ENCODE results near the gene RAB31. TPM values are rescaled to one million over a fixed set of nuclear protein-coding genes. Genes with fewer than 3 reads are reported as not detected.

RAB31 gene
- total and polyA plus RNA-seq, 2 of the 13 experiments (the other 11 are each of a cell fraction or from before 2014, with no cell fraction given) = 1.1 to 1.7 TPM

DNA sequence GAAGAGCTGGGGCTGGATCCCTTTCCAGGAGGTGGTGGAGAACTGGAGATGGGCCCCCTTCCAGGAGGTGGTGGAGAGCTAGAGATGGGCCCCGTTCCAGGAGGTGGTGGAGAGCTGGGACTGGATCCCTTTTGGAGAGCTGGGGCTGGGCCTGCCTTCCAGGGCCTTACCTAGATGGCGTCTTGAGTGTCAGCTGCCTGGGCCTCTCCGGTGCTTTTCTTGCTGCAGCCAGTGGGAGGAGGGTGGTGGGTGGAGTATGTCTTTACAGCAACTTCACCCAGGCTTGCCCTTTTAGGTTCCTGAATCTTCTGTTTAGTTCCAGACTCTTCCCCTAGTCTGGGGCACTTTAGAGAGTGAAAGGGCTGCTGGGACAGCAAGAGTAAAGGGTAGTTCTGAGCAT lies 158.5 kb downstream of the RAB31 start (continued):
- TF ChIP-seq, protein P1, sequence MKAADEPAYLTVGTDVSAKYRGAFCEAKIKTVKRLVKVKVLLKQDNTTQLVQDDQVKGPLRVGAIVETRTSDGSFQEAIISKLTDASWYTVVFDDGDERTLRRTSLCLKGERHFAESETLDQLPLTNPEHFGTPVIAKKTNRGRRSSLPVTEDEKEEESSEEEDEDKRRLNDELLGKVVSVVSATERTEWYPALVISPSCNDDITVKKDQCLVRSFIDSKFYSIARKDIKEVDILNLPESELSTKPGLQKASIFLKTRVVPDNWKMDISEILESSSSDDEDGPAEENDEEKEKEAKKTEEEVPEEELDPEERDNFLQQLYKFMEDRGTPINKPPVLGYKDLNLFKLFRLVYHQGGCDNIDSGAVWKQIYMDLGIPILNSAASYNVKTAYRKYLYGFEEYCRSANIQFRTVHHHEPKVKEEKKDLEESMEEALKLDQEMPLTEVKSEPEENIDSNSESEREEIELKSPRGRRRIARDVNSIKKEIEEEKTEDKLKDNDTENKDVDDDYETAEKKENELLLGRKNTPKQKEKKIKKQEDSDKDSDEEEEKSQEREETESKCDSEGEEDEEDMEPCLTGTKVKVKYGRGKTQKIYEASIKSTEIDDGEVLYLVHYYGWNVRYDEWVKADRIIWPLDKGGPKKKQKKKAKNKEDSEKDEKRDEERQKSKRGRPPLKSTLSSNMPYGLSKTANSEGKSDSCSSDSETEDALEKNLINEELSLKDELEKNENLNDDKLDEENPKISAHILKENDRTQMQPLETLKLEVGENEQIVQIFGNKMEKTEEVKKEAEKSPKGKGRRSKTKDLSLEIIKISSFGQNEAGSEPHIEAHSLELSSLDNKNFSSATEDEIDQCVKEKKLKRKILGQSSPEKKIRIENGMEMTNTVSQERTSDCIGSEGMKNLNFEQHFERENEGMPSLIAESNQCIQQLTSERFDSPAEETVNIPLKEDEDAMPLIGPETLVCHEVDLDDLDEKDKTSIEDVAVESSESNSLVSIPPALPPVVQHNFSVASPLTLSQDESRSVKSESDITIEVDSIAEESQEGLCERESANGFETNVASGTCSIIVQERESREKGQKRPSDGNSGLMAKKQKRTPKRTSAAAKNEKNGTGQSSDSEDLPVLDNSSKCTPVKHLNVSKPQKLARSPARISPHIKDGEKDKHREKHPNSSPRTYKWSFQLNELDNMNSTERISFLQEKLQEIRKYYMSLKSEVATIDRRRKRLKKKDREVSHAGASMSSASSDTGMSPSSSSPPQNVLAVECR (CRISPR knock-in tag; IDR thresholded peaks at IDR 0.05; ENCODE audit: borderline replicate concordance) = no peak
- no peak for TF ChIP-seq ARNT2 (CRISPR knock-in tag; IDR thresholded peaks at IDR 0.05; ENCODE audit: low read depth)
- TF ChIP-seq GFI1 (CRISPR knock-in tag; IDR thresholded peaks at IDR 0.05; ENCODE audit: borderline replicate concordance) = no peak
- TF ChIP-seq, protein P2, sequence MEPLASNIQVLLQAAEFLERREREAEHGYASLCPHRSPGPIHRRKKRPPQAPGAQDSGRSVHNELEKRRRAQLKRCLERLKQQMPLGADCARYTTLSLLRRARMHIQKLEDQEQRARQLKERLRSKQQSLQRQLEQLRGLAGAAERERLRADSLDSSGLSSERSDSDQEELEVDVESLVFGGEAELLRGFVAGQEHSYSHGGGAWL (CRISPR knock-in tag; IDR thresholded peaks at IDR 0.05) = no peak
- TF ChIP-seq NONO (IDR thresholded peaks at IDR 0.05) = no peak
- TF ChIP-seq NONO (CRISPR knock-in tag; conservative IDR thresholded peaks at IDR 0.05) = no peak
- no peak for TF ChIP-seq PLRG1 (conservative IDR thresholded peaks at IDR 0.05)

DNA sequence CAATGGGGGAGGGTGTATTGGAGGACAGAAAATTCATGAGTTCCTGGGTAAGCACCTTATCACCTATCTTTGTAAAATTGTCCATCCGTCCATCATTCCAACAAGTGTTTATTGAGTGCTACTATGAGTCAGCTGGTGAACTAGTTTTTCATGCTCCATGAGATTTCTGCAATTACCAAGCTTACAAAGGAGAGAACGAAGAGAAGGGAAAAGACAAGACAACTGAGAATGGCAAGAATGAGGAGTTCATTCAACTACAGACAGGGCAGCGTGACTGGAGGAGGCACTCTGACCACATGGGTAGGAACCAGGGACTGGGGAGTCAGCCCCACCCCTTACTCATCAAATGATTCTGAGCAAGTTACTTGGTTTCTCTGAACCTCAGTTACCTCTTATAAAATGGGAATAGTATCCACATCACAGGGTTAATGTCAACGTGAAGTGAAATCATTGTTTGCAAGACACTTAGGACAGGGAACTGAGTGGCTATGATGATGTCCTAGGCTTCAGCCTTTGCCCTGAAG lies 159.0 kb downstream of the RAB31 start:
- no peak for DNase-seq (ENCODE audit: low spot score)
- Histone ChIP-seq H3K4me3 (replicated peaks in 1 of 3; ENCODE audit: insufficient read depth in 1 of 3, low read depth in 2 of 3, low read length in 3 of 3) (no peak overlapping the region), H3K9ac (ENCODE audit: insufficient read depth, low read depth, low read length) (no peak overlapping the region), H3K27ac (ENCODE audit: extremely low read length, insufficient read depth, low read length) (no peak overlapping the region), H4K20me1 (ENCODE audit: insufficient read depth, low read length) (no peaks in the 10 kb centered on the region), H3K4me2 (ENCODE audit: low read depth, low read length) (no peak overlapping the region), H3K9me3 (ENCODE audit: low read length) (peaks cover 15% of the 10 kb centered on the region), H3K27me3 (ENCODE audit: control insufficient read depth in 1 of 2, insufficient read depth in 2 of 2, low read length in 2 of 2) (no peaks in the 10 kb centered on the region), H2AFZ (ENCODE audit: low read length) (no peak overlapping the region), H3K79me2 (ENCODE audit: insufficient read depth, low read length) (no peaks in the 10 kb centered on the region), H3K4me1 (ENCODE audit: insufficient read depth, low read length) (peaks cover 32% of the 10 kb centered on the region), H3K36me3 (replicated peaks in 1 of 2; ENCODE audit: control insufficient read depth in 1 of 2, insufficient read depth in 2 of 2, low read length in 2 of 2) (no peaks in the 10 kb centered on the region)
- intact Hi-C loops (cut with micrococcal nuclease; ENCODE audit: unreplicated experiment) = no loop called here
- no peak for ATAC-seq
- in situ Hi-C loops (cut with HindIII; ENCODE audit: extremely low pct_ligation_motif_present, low pct_unique_long_range_greater_than_20kb) = no loop called here
- ChIA-PET CTCF (ENCODE audit: low intra/inter-chr PET ratio, low total read pairs) (no interaction called here), POLR2A (no interaction called here)
- no TSS peak for BruUV-seq (replicated peaks)
- WGBS (ENCODE audit: low lambda C conversion rate) = 81% methylated on average over 4 of the region's 4 CpGs
- FAIRE-seq = no peak
- TF ChIP-seq KDM4B (CRISPR knock-in tag; IDR thresholded peaks at IDR 0.05) (no peak), ZNF678 (CRISPR knock-in tag; IDR thresholded peaks at IDR 0.05) (no peak), HNRNPK (IDR thresholded peaks at IDR 0.05; ENCODE audit: low read depth, low read length, poor library complexity, severe bottlenecking) (no peak), ATF7 (IDR thresholded peaks at IDR 0.05) (no peak), ATF7 (CRISPR knock-in tag; IDR thresholded peaks at IDR 0.05) (no peak), ZHX2 (IDR thresholded peaks at IDR 0.05; ENCODE audit: low read depth) (no peak), ZHX2 (CRISPR knock-in tag; IDR thresholded peaks at IDR 0.05; ENCODE audit: borderline replicate concordance) (no peak), ZNF709 (CRISPR knock-in tag; IDR thresholded peaks at IDR 0.05) (no peak)
